AG08395 (cell line): ENCODE measurements around the gene VANGL1.
"Not testable (repeated sequence)": the region's sequence is repeated elsewhere in the genome, so short reads cannot be mapped to it uniquely, and the experiment has no call there.

Source experiments
- DNase-seq: peaks from one replicate; pipeline ENCODE4 v3.0.0; 2012; ENCODE audit warnings: mixed read lengths, low spot score

The VANGL1 gene

DNA sequence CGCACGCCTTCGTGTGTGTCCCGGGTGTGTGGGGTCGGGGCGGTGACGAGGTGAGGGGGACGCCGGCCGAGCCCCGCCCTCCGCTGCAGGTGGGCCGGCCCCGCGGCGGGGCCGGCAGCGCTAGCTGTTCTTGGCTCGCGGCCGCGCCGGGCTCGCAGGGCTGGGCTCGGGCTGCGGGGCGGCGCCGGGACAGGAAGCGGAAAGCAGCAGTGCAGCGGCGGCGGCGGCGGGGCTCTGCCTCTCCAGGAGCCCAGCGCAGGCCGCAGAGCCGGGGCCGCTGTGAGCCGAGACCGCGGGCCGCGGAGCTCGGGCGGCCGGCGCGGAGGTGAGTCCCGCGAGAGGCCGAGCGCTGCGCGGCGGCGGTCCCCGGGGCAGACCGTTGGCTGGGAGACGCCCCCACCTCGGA lies at the start of gene VANGL1:
TSS of gene VANGL1 (plus strand) at position 209 of the 406 bp plus-strand sequence. CDS start 9,444 bp downstream, outside the sequence.
- DNase-seq: peak; percentile 85

DNA sequence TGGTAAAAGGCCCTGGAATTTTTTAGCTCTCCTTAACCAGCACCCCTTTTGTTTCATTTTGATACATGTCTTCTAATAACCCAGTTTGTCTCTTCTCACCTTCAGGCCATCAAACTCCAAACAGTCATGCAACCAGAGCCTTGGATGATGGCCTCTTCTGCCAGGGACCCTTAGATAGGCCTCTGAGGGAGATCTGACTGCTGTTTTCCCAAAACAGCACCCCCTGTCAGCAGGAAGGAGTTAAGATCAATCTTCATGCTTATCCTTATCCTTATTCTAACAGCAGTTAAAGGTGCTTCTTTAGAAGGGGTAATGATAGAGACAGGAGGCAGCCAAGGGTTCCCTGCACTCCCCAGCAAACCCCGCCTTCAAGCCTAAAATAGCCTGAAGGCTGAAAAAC lies 49.5 kb upstream of the VANGL1 start:
- DNase-seq: no peak

DNA sequence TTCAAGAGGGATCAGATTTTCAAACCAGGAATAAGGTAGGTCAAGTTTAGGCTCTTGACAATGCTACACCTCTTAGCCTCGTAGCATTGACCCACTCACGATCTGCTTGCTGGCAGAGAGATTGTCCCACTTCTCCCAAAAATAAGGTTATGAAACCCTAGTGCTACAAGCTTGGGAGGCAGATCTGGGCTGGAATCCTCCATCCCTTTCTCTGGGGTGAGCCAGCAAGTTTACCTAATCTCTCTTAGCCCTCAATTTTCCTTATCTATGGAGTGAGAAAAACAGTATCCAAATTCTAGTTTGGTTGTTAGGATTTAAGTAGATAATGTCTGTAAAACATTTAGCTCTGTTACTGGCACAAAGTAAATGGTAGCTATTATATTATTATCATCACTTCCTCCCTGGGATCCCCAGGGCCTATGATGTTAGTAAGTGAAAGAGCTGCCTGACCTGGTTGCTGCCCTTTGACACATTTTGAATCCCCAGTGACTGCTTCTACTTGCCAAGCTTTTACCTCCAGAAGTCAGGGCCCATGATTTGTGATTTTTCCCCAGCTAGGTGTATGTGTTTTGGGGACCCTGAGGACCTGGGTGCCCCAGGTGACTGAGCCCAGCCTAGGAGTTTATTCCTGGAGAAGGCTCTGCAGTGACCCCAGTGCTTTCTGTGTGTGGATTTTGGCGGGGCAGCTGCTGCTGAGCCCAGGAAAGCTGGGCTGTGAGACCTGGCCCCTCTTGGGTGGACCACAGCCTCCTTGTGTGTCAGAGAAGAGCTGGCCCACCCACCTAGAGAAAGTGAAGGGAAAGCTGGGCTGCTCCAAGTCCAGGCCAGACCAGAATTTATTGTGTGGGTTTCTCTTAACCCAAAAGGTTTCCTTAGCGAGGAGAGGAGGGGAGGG lies 48.2 kb upstream of the VANGL1 start:
- no peak for DNase-seq

DNA sequence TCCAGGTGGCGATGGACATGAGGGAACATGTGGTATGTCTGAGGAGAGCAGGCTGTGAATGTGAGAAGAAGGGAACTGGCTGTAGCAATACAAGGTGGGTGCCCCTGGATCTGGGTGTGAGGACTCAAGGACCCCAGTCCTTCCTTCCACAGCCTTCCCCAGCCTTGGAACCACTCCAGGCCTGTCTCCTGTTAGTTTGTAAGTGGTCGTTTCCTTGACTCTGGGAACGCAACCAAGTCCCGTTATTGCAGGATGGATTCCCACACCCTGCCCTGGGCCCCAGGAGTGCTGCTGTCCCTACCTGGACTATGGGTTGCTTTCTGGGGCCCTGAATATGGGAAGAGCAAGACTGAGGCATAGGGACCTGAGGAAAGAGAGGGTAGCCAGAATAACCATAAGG lies 47.2 kb upstream of the VANGL1 start:
- DNase-seq: no peak

DNA sequence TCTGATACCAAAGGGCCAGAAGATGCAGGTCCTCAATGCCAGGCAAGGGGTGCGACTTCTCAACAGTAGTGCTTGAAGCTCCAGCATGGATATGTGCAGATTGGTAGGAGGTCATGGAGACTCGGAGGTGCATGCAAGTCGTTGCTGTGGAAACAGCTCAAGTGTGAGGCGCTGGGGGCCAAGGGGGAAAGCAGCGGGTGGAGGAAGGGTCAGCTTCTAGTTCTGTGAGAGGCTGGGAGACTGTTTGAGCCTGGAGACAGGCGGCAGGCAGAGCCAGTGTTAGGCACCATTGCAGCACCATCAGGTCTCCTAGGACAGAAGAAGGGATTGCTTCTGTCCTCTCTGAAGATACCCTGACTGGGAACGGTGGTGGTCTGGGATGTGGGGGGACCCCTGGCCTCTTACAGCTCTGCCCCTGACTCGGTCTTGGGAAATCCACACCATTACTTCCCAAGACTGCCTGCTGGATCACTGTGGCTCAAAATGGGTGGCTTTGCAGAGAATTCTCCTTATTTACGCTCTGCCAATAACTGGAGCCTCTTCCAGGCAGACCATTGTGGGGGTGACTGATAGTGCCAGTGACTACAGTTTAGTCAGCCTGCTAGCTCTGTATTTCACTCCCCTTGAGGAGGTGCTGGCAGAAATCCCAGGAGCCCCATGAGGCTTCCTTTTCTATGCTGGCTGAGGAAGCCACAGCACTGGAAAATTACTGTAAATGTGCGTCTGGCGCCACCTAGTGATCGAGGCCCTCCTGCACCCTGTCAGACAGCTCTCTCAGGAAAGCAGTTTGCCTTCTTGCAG lies 46.3 kb upstream of the VANGL1 start:
- peak; percentile 95 for DNase-seq

DNA sequence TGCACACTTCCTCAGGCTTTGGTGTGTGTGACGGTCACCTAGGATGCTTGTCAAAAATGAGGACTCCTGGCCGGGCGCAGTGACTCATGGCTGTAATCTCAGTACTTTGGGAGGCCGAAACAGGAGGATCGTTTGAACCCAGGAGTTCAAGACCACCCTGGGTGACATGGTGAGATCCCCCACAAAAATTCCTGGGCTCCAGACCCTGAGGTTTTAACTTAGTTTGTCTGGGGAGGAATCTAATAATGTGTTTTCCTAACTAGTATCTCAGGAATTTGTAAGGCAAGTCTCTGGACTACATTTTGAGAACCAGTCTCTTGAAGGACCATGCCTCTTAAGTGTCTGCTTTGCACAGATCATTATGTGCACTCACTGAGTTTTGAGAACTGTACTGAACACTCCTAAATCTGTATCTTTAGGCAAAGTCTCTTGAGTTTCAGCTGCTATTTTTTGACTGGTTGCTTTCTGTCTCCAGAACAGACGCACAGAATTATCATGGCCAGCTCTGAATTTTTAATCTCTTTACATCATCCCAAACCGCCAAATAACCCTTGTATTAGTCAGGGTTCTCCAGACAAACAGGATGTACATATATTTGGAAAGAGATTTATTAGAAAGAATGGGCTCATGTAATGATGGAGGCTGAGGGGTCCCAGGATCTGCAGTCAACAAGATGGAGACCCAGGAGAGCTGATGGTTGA lies 45.5 kb upstream of the VANGL1 start:
- DNase-seq: no peak

DNA sequence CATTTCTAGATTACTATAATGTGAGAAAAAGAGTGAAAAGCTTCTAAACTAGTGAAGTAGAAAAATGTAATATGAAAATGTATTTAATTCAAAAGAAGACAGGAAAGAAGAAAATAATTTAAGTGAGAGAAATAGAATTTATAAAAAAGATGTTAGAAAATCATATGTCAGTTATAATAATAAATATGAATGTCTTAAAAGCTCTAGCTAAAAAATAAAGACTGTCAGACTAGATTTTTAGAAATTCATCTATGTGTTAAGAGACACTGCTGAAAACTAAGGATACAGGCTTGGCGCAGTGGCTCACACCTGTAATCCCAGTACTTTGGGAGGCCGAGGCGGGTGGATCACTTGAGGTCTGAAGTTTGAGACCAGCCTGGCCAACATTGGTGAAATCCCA lies 37.3 kb upstream of the VANGL1 start:
- DNase-seq: no peak

DNA sequence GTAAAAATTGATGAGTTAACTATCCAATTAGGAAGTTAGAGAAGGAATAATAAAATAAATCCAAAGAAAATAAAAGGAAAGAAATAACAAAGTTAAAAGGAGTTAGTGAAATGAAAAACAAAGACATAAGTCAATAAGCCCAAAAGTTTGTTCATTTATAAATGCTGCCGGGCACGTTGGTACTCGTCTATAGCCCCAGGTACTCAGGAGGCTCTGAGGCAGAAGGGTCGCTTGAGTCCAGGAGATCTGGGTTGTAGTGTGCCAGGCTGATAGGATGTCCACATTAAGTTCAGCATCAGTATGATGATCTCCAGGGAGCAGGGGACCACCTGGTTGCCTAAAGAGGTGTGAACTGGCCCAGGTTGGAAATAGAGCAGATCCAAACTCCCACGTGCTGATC lies 35.5 kb upstream of the VANGL1 start:
- no peak for DNase-seq

DNA sequence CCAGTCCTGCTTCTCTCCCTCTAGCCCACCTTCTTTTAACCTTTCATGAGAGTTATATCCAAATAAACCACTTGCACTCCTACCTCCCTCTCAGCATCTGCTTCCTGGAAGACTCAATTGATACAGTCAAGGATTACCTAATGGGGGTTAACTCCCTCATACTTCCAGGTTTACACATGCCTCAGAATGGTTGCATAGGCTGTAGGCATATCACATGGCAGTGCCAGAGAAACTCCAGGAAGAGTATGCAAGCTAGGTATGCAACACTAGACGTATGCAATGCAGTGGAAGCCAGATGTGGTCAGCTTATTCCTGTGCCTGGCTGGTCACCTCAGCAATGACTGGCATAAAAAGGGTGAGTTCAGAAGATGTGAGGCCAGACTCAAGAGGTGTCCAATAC lies 32.7 kb upstream of the VANGL1 start:
- DNase-seq: no peak

DNA sequence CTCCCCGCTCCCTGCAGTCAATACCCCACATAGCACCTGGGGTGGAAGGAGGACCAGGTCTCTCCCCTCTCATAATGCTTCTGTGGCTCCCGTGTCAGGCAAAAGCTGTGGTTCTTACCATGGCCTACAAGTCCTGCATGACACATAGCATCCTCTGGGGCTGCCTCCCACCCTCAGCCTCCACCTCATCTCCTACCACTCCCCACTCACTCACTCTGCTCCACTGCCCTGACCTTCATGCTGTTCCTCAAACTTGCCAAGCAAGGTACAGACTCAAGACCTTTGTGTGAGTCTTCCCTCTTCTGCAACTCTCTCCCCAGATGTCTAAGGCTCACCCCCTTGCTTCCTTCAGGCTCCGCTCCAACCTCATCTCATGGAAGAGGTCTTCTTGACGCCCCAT lies 28.0 kb upstream of the VANGL1 start:
- no peak for DNase-seq

DNA sequence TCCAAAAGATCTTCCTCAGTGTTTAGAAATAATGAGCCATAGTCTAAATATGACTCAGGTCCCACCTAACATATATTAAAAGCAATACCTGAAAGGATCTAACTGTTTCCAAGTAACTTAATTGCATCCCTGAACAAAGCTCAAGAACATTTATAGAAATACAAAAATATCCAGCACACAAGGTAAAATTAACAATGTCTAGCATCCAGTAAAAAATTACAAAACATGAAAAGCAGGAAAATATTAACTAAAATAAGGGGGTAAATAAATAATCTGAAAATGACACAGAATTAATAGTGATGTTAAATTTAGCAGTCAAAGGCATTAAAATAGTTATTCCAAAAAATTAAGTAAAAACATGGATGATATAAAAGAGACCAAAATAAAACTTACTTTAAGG lies 21.3 kb upstream of the VANGL1 start:
- no peak for DNase-seq

DNA sequence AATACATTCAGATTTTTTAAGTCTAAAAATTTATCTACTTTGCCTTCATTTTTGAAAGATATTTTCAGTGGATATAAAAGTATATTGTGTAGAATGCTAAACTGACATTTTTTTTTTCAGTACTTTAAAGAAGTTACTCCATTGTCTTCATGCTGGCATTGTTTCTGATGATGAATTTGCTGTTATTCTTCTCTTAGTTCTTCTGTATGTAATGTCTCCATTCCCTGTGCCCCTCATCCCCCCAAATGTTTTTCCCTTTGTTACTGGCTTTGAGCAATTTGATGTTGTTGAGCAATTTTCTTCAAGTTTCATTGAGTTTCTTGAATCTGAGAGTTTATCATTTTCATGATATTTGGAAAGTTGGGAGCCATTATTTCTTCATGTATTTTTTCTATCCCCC lies 20.8 kb upstream of the VANGL1 start:
- no peak for DNase-seq

DNA sequence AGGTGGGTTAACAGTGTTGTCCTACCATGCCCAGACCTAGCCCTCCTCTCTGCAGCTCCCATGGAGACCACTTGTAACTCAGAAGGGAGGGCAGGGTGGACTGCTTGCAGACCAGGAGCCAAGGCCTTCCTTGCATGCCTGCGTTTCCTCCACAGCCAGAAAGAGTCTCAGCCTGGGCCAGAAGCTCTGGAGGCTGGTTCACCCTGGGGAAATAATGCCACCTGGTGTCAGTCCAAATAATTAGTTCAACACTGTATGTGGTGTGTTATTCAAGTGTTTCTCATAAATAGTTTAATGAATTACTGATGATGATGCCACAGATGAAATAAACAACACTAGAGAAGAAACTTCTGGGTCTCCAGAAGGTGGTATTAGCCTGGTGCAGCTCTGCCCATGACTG lies 16.9 kb upstream of the VANGL1 start:
- no peak for DNase-seq

DNA sequence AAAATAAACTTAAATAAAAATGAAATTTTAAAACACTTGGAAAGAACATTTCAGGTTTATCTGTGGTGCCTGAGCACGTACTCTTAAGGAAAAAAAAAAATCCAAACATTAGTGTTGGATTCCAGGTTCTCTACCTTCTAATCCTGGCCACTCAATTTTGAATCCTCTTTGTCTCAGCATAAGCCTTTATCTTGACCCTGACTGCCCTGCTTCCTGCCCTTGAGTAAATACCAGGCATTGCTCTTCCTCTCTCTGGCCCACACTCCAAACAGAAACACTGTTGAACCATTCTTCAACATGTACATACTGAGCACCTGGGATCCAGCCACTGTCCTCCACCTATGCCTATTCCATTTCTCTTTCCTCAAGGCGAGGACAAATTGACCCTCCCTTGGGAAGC lies 11.4 kb upstream of the VANGL1 start:
- DNase-seq: no peak

DNA sequence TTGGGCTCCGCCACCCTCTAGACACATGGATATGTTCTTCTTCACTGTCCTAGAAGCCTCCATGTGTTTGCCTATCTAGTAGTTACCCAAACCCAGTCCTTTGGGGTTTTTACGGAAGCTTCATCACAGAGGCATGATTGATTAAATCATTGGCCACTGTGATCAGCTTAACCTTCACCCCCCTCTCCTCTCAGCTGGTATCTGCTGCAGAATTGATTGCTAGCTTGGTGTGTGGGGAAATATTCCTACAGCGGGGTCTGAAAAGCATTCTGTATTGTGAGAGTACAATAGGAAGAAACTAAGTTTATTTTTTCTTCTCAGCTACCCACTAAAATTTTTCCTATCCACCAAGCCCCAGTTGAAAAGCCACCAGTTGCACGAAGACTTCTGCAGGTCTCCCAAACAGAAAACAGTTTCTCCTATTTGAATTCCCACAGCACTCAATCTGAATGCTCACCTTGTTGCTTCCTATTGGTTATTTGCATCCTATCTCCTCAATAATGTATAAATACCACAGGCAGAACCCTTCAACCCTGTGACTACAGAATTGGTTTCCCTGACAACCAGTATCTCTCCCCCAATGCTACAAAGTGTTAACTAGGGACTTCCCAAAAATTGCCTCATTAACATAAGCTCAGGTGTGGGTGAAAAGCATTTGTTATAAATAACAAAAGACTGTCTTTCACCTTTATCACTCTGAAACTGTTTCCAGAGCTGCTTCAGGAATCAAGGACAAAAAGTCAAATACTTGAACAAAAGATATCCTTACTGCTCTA lies 9.3 kb upstream of the VANGL1 start:
- DNase-seq: no peak

DNA sequence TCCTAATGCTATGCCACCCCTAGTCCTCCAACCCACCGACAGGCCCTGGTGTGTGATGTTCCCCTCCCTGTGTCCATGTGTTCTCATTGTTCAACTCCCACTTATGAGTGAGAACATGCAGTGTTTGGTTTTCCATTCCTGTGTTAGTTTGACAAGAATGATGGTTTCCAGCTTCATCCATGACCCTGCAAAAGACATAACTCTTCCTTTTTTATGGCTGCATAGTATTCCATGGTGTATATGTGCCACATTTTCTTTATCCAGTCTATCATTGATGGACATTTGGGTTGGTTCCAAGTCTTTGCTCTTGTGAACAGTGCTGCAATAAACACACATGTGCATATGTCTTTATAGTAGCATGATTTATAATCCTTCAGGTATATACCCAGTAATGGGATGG lies 8.2 kb upstream of the VANGL1 start:
- not testable (repeated sequence) for DNase-seq

DNA sequence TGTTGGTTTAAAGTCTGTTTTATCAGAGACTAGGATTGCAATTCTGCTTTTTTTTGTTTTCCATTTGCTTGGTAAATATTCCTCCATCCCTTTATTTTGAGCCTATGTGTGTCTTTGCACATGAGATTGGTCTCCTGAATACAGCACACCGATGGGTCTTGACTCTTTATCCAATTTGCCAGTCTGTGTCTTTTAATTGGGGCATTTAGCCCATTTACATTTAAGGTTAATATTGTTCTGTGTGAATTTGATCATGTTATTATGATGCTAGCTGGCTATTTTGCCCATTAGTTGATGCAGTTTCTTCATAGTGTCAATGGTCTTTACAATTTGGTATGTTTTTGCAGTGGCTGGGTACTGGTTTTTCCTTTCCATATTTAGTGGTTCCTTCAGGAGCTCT lies 4.5 kb upstream of the VANGL1 start:
- DNase-seq: not testable (repeated sequence)

DNA sequence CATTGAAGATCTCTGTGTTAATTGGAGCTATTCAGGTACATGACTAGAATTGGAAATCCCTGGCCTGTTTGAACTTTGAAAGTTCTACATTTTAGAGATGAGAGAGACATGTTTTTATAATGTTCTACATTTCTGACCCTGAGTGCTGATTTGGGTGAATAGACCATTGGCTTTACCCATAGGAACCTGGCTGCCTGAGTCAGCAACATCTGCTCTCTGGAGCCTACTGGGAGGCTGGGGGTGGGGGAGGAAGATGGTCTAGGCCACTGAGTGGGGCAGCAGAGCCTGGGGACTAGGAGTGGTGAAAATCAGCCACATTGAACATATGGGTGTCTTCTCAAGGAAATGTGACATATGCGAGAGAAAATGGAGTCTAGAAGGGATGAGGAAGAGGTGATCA lies 1.4 kb upstream of the VANGL1 start:
- no peak for DNase-seq

DNA sequence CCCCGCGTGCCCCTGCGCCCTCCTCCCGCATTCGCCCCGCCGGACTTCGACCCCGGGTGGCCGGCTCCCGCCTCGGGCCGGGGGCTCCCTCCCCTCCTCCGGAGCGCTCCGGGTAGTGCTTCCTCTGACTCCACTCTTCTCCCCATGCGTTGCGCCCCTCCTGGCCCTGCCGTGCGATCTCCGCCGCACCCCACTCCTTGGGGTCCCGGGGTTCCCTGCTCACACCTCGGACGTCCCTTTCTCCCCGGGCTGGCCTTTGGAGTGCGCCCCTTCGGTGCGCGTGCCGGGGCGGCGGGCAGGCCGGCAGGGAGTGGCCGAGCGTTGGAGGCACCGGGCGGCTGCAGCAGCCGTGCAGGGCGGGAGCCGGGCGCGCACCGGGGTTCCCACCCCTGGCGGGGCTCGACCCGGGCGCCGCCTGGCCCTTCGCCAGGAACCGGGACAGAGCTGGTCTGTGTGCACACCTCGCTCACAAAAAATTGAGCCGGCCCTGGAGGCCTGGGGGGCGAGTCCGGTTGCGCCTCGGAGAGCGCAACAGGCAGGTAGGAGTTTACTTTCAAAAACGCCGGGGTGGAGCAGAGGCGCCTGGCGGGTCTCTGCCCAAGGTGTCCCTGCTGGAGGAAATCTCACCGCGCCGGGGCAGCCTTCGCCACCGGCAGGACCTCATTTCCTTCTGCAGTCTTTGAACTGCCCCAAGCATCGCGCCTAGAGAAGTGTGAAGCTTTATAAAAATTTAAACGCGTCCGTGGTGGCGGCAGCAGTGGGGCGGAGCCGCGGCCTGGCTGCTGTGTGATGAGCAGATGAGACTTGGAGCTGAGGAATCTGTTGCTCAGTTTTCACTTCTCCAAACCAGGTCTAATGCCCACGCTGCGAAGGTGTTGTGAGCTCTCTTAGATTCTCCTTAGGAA lies 650 bp downstream of the VANGL1 start:
- peak; percentile 46 for DNase-seq

DNA sequence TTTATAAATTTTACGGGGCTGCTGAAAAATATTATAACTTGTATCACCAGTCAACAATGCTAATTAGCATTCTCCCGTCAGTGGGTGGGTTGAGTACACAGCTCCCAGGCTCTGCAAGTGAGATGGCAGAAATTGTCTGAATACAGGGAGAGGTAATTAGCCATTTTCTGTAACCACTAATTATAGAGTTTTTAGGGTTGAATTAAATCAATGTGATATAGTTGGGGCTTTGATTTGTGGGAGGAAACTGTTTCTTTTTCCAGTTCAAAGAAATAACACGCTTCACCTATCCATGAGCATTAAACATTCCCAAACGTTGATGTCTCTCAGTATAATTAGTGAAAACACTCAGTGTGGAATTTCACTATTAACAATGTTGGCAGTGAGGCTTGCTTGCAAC lies 1.5 kb downstream of the VANGL1 start:
- DNase-seq: no peak

DNA sequence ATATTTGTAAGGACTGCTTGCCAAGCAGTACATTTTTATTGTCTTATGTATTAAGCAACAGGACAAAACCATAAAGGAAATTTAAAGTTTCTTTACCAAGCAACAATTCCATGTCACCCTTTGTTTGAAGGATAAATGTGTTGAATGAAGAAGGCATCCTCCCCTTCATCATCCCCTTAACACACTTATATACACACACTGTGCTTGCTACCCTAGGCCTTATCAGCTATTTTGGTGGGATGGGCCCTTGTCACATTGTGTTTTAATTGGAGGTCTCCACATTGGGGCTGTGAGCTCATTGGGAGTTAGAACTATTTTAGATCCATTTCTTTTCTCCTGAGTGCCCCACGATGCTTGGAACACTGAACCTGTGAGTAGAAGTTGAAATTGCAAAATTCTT lies 1.9 kb downstream of the VANGL1 start:
- DNase-seq: no peak
